CD4-positive, alpha-beta T cell treated with Interleukin-17A for 4 hours (primary cell): ENCODE measurements around the gene IVD.

Experiments
- DNase-seq: peaks from one replicate; pipeline ENCODE4 v3.0.0-alpha.2; 2020; ENCODE audit warnings: mixed read lengths

The IVD gene

GRCh38 chr15:40405501-40406381 lies at the start of gene IVD:
Gene IVD, plus strand, starts transcription at chr15:40405795. Its CDS starts 33 bp downstream, at chr15:40405828.
- DNase-seq, result peak; percentile 89

- no peak for DNase-seq
These were observed 49.5 kb upstream of the IVD start for GRCh38 chr15:40355976-40356585.

GRCh38 chr15:40357246-40357645 lies 48.3 kb upstream of the IVD start:
- DNase-seq, result no peak

GRCh38 chr15:40357723-40358470 lies 47.7 kb upstream of the IVD start, which contains the start of gene DISP2:
Gene DISP2, plus strand, starts transcription at chr15:40358219. Its CDS starts 103 bp downstream, at chr15:40358322.
- peak; percentile 92 for DNase-seq

- DNase-seq, result peak; percentile 54
These were observed 46.9 kb upstream of the IVD start for GRCh38 chr15:40358471-40359353.

GRCh38 chr15:40360015-40360414 lies 45.6 kb upstream of the IVD start:
- DNase-seq, result no peak

- no peak for DNase-seq
These were observed 44.0 kb upstream of the IVD start for GRCh38 chr15:40361640-40362039.

GRCh38 chr15:40363611-40364010 lies 42.0 kb upstream of the IVD start:
- DNase-seq, result no peak

- no peak for DNase-seq
These were observed 41.3 kb upstream of the IVD start for GRCh38 chr15:40364251-40364650.

- DNase-seq, result no peak
These were observed 40.6 kb upstream of the IVD start for GRCh38 chr15:40365016-40365415.

- DNase-seq, result no peak
These were observed 39.8 kb upstream of the IVD start for GRCh38 chr15:40365624-40366456.

- DNase-seq, result no peak
These were observed 38.9 kb upstream of the IVD start for GRCh38 chr15:40366457-40367370.

- DNase-seq, result no peak
These were observed 38.3 kb upstream of the IVD start for GRCh38 chr15:40367371-40367685.

- peak; percentile 89 for DNase-seq
These were observed 37.6 kb upstream of the IVD start for GRCh38 chr15:40367686-40368611.

- no peak for DNase-seq
These were observed 36.7 kb upstream of the IVD start for GRCh38 chr15:40368719-40369473.

- DNase-seq, result no peak
These were observed 36.1 kb upstream of the IVD start for GRCh38 chr15:40369474-40369869.

- DNase-seq, result no peak
These were observed 35.6 kb upstream of the IVD start for GRCh38 chr15:40369971-40370370.

- DNase-seq, result no peak
These were observed 32.6 kb upstream of the IVD start for GRCh38 chr15:40372981-40373380.

- no peak for DNase-seq
These were observed 28.0 kb upstream of the IVD start for GRCh38 chr15:40377606-40378005.
